H1 (cell line): ENCODE data around the gene LMAN1. TPM values are rescaled to one million over a fixed set of nuclear protein-coding genes. Genes with fewer than 3 reads are reported as not detected.

Experiments used
- CTCF ChIA-PET: fragments of 300-600 bp; sonication (Branson Sonifier 250); formaldehyde crosslinking; loops from one replicate; lab custom pipeline; 2021; ENCODE audit not compliant: partially characterized antibody; lab: Charles Lee
- POLR2A ChIA-PET: fragments of 300-600 bp; sonication (Branson Sonifier 250); formaldehyde crosslinking; loops from one replicate; lab custom pipeline; 2021; ENCODE audit warnings: inconsistent platforms; ENCODE audit not compliant: partially characterized antibody; lab: Charles Lee
- DNase-seq, 2 experiments: peaks; one replicate each; pipeline versions ENCODE4 v3.0.0 to v3.0.0-alpha.2; 2010 to 2022; ENCODE audit warnings: low spot score in 2 of 2, low read depth in 1 of 2, mixed read lengths in 1 of 2
- FAIRE-seq: peaks from 2 replicates; lab custom pipeline; 2011; peaks lifted over from hg19 to GRCh38; lab: Jason Lieb, UNC
- H2AFZ ChIP-seq: 2 replicates; pipeline ENCODE4 v1.8.1; 2012; ENCODE audit warnings: low read length, inconsistent platforms
- H2AK5ac ChIP-seq: 2 replicates; pipeline ENCODE4 v1.6.1; 2013; ENCODE audit warnings: low read depth, low read length
- H2BK120ac ChIP-seq: replicated peaks from 2 replicates; pipeline ENCODE3; 2013; ENCODE audit warnings: low read depth, low read length, inconsistent platforms
- H2BK12ac ChIP-seq: 2 replicates; pipeline ENCODE4 v1.6.1; 2013; ENCODE audit warnings: low read depth, low read length
- H2BK15ac ChIP-seq: 2 replicates; pipeline ENCODE4 v1.6.1; 2013; ENCODE audit warnings: low read length
- H2BK20ac ChIP-seq: 2 replicates; pipeline ENCODE4 v1.6.1; 2013; ENCODE audit warnings: low read length
- H2BK5ac ChIP-seq: 2 replicates; pipeline ENCODE4 v1.6.1; 2013; ENCODE audit warnings: low read depth, low read length
- H3K14ac ChIP-seq: 2 replicates; pipeline ENCODE4 v1.6.1; 2013; ENCODE audit warnings: inconsistent platforms; ENCODE audit not compliant: insufficient read length
- H3K18ac ChIP-seq: 2 replicates; pipeline ENCODE4 v1.6.1; 2013; ENCODE audit warnings: low read length; ENCODE audit errors: extremely low read depth
- H3K23ac ChIP-seq: 2 replicates; pipeline ENCODE4 v1.6.1; 2013; ENCODE audit warnings: inconsistent platforms; ENCODE audit not compliant: insufficient read length
- H3K23me2 ChIP-seq: 2 replicates; pipeline ENCODE4 v1.6.1; 2013; ENCODE audit warnings: low read depth, low read length
- H3K27ac ChIP-seq: 2 replicates; pipeline ENCODE4 v1.6.1; 2011; ENCODE audit warnings: low read depth, low read length, inconsistent platforms
- H3K27me3 ChIP-seq, 4 experiments: replicated peaks in 1 of 4; 1 replicate in 1 of 4; 2 replicates in 3 of 4; pipeline versions ENCODE4 v1.6.1 to v1.8.1; 2011 to 2013; ENCODE audit warnings: low read length in 3 of 4, mild to moderate bottlenecking in 3 of 4, inconsistent platforms in 2 of 4, mixed read lengths in 2 of 4, moderate library complexity in 1 of 4; ENCODE audit not compliant: control insufficient read depth in 3 of 4, insufficient read depth in 3 of 4; ENCODE audit errors: extremely low read depth in 1 of 4
- H3K36me3 ChIP-seq, 4 experiments: 2 replicates each; pipeline versions ENCODE4 v1.6.1 to v1.8.1; 2011 to 2013; ENCODE audit warnings: mild to moderate bottlenecking in 4 of 4, low read length in 3 of 4, moderate library complexity in 2 of 4, control low read depth in 1 of 4, inconsistent platforms in 1 of 4; ENCODE audit not compliant: insufficient read depth in 4 of 4, control insufficient read depth in 2 of 4
- H3K4ac ChIP-seq: replicated peaks from 2 replicates; pipeline ENCODE3; 2013; ENCODE audit warnings: low read length, low read depth, mixed read lengths, inconsistent platforms; ENCODE audit not compliant: insufficient read length
- H3K4me1 ChIP-seq, 4 experiments: replicated peaks in 1 of 4; 1 replicate in 1 of 4; 2 replicates in 3 of 4; pipeline versions ENCODE4 v1.6.1 to v1.8.1; 2011 to 2013; ENCODE audit warnings: low read length in 3 of 4, inconsistent platforms in 2 of 4, mixed read lengths in 1 of 4; ENCODE audit not compliant: insufficient read depth in 4 of 4, control insufficient read depth in 3 of 4
- H3K4me2 ChIP-seq, 2 experiments: 2 replicates each; pipeline versions ENCODE4 v1.6.1 to v1.8.1; 2011 to 2013; ENCODE audit warnings: low read depth in 2 of 2, low read length in 2 of 2, control low read depth in 1 of 2, inconsistent platforms in 1 of 2, mild to moderate bottlenecking in 1 of 2; ENCODE audit not compliant: insufficient read depth in 1 of 2
- H3K4me3 ChIP-seq, 4 experiments: fragments of 200-600, 300-600 bp in 1 of 4; sonication (generic), shearing (Covaris generic), sonication (Bioruptor Twin) in 1 of 4; 2 replicates each; pipeline versions ENCODE4 v1.5.1 to v1.8.1; 2011 to 2016; ENCODE audit warnings: low read length in 4 of 4, low read depth in 3 of 4, control low read depth in 2 of 4, inconsistent platforms in 2 of 4, mild to moderate bottlenecking in 2 of 4, mixed read lengths in 1 of 4, moderate library complexity in 1 of 4; ENCODE audit not compliant: insufficient read depth in 2 of 4; ENCODE audit errors: extremely low read depth in 1 of 4
- H3K56ac ChIP-seq: replicated peaks from 2 replicates; pipeline ENCODE3; 2013; ENCODE audit warnings: low read depth, mild to moderate bottlenecking, mixed read lengths, low read length, inconsistent platforms; ENCODE audit not compliant: insufficient read length
- H3K79me1 ChIP-seq: 2 replicates; pipeline ENCODE4 v1.6.1; 2013; ENCODE audit warnings: low read depth, low read length, control low read depth
- H3K79me2 ChIP-seq, 2 experiments: 2 replicates each; pipeline versions ENCODE4 v1.6.1 to v1.8.1; 2012 to 2013; ENCODE audit warnings: low read length in 2 of 2, mild to moderate bottlenecking in 2 of 2, inconsistent platforms in 1 of 2; ENCODE audit not compliant: insufficient read depth in 2 of 2, control insufficient read depth in 1 of 2
- H3K9ac ChIP-seq, 4 experiments: replicated peaks in 1 of 4; 1 replicate in 1 of 4; 2 replicates in 3 of 4; pipeline versions ENCODE4 v1.6.1 to v1.8.1; 2011 to 2013; ENCODE audit warnings: low read depth in 3 of 4, low read length in 3 of 4, control low read depth in 2 of 4, mild to moderate bottlenecking in 2 of 4, moderate library complexity in 2 of 4, inconsistent platforms in 1 of 4; ENCODE audit errors: extremely low read depth in 1 of 4
- H3K9me3 ChIP-seq, 2 experiments: 2 replicates each; pipeline versions ENCODE4 v1.6.1 to v1.8.1; 2012 to 2013; ENCODE audit warnings: mild to moderate bottlenecking in 2 of 2, moderate library complexity in 2 of 2, control low read depth in 1 of 2, inconsistent platforms in 1 of 2, low read depth in 1 of 2, low read length in 1 of 2, mixed read lengths in 1 of 2; ENCODE audit not compliant: insufficient read depth in 2 of 2
- H4K20me1 ChIP-seq, 2 experiments: replicated peaks in 1 of 2; 2 replicates each; pipeline versions ENCODE3 to v1.8.1; 2011 to 2013; ENCODE audit warnings: inconsistent platforms in 2 of 2, low read length in 2 of 2, mild to moderate bottlenecking in 1 of 2; ENCODE audit not compliant: insufficient read depth in 2 of 2, control insufficient read depth in 1 of 2
- H4K5ac ChIP-seq: 2 replicates; pipeline ENCODE4 v1.6.1; 2013; ENCODE audit warnings: low read length, low read depth, mixed read lengths, inconsistent platforms; ENCODE audit not compliant: insufficient read length
- H4K8ac ChIP-seq: 2 replicates; pipeline ENCODE4 v1.8.0; 2013; ENCODE audit warnings: mild to moderate bottlenecking, moderate library complexity, low read length, inconsistent platforms; ENCODE audit not compliant: insufficient read depth; ENCODE audit errors: extremely low read depth
- H4K91ac ChIP-seq: replicated peaks from 2 replicates; pipeline ENCODE3; 2013; ENCODE audit warnings: low read length, mixed read lengths, inconsistent platforms; ENCODE audit not compliant: insufficient read length
- EP300 ChIP-seq, 2 experiments: IDR thresholded peaks; 1 replicate in 1 of 2; 2 replicates in 1 of 2; pipeline ENCODE4 v1.6.1; 2011 to 2012; ENCODE audit warnings: low read depth in 2 of 2, low read length in 2 of 2, mild to moderate bottlenecking in 2 of 2, borderline replicate concordance in 1 of 2, inconsistent platforms in 1 of 2, moderate library complexity in 1 of 2
- HDAC2 ChIP-seq, 2 experiments: fragments of 300-600 bp in 1 of 2; sonication (generic) in 1 of 2; IDR thresholded peaks; 2 replicates each; pipeline ENCODE4 v1.6.1; 2011 to 2012; ENCODE audit warnings: low read depth in 2 of 2, low read length in 2 of 2, mild to moderate bottlenecking in 2 of 2, moderate library complexity in 2 of 2, borderline replicate concordance in 1 of 2, inconsistent platforms in 1 of 2
- SIN3A ChIP-seq, 2 experiments: IDR thresholded peaks in 1 of 2; conservative IDR thresholded peaks in 1 of 2; 2 replicates each; pipeline ENCODE4 v1.6.1; 2011 to 2012; ENCODE audit warnings: low read length in 2 of 2, improper control_type of control experiment in 1 of 2, low read depth in 1 of 2, mild to moderate bottlenecking in 1 of 2
- WGBS, 2 experiments: shearing (Covaris generic) in 1 of 2; methylation state at CpG; one replicate each; pipeline versions ENCODE4 v1.1.6 to v1.1.7; 2013 to 2015; ENCODE audit warnings: low lambda C conversion rate in 2 of 2, mixed read lengths in 2 of 2, inconsistent platforms in 1 of 2, low coverage in 1 of 2, missing lambda C conversion rate in 1 of 2; ENCODE audit not compliant: insufficient replicate concordance in 2 of 2, insufficient coverage in 1 of 2, insufficient read length in 1 of 2; ENCODE audit errors: extremely low coverage in 1 of 2, missing lambda C conversion rate in 1 of 2; 5-methylcytosine and 5-hydroxymethylcytosine counted together
- polyA plus RNA-seq, 7 experiments: library from polyadenylated mRNA; depleted of rRNA in 3 of 7; stranded (reverse) in 5 of 7; unstranded in 2 of 7; fragments of >200 nt in 5 of 7; fragments of 200-250 nt in 2 of 7; gene quantifications; 1 replicate in 5 of 7; 2 replicates in 1 of 7; 4 replicates in 1 of 7; pipeline versions ENCODE4 v1.2.1 to v1.2.3, GENCODE V29; 2011 to 2013; ENCODE audit warnings: missing spikeins in 2 of 7, mixed read lengths in 2 of 7
- total RNA-seq: library from RNA; stranded (reverse); fragmentation: NEBNext Ultra II Directional; extraction: Animal tissue kit (Norgen Biotek cat#: 25700); gene quantifications from 2 replicates; pipeline ENCODE4 v1.2.1, GENCODE V29; 2021

The LMAN1 gene
- total and polyA plus RNA-seq, 2 of the 8 experiments (the other 6 are each of a cell fraction or from before 2014, with no cell fraction given): 20.3 to 73.6 TPM

DNA sequence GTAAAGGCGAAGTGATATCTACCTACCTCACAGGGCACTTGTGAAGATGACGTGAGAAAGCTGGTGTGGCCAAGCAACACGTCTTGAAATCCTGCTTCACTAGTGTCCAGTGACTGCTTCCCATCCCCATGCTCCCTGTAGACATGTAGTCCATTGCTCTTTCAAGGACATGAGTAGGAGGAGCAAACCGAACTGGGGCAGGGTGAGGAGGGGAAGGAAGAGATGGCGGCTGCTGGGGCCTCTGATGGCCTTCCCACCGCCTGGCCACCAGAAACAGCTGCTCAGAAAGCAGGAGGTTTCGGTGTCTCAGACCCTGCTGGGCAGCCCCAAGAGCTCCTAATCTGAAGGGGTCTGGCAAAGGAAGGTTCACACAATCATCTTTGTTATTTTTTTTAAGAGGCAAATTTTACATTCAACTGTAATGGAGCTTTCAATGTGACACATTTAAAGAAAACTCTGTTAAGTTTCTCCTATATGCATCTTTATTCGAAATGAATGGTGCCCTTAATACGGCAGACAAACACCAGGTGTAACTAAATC is 55.3 kb downstream of the LMAN1 start:
- no peak overlapping the region for H3K27ac ChIP-seq
- POLR2A ChIA-PET: interaction anchor here (1.2 kb wide), 1 partner anchor 31 kb away, joined by 4 read pairs; the partner anchor contains the start of gene RAX
- no peak for FAIRE-seq

More for the DNA sequence above, 55.3 kb downstream of the LMAN1 start:
- Histone ChIP-seq H4K20me1 (no peaks in the 10 kb centered on the region), H2BK20ac (no peak overlapping the region), H3K14ac (no peak overlapping the region), H2BK5ac (no peak overlapping the region), H4K91ac (no peak overlapping the region), H2BK12ac (no peak overlapping the region), H3K4me1 (no peaks in the 10 kb centered on the region; a peak in 1 of 7 replicates), H2AFZ (no peak overlapping the region), H2BK120ac (no peak overlapping the region), H4K5ac (no peak overlapping the region), H3K27me3 (peaks cover 0 to 12% (median 5%) of the 10 kb centered on the region in 4 experiments; a peak in 6 of 7 replicates)
- CTCF ChIA-PET: interaction anchor here (0.8 to 3.6 kb wide), 8 partner anchors 11 to 108 kb away, joined by 3 to 19 read pairs (median 6); partner anchors contain the start of gene RAX
- TF ChIP-seq EP300 (IDR thresholded peaks at IDR 0.05; ENCODE audit: borderline replicate concordance in 1 of 2, low read depth in 2 of 2, low read length in 2 of 2) (no peak), HDAC2 (IDR thresholded peaks at IDR 0.05; ENCODE audit: borderline replicate concordance in 1 of 2, low read depth in 2 of 2, low read length in 2 of 2) (no peak), SIN3A (conservative IDR thresholded peaks at IDR 0.05 in 1 of 2, IDR thresholded peaks at IDR 0.05 in 1 of 2; ENCODE audit: low read depth in 1 of 2, low read length in 2 of 2) (no peak)
- TF ChIP-seq, all 59 proteins: peak for 0
- DNase-seq: no peak
- no peak overlapping the region for H3K18ac ChIP-seq
- WGBS, 2 experiments: 84% methylated on average over 9 of the region's 9 CpGs; no CpG with 5 or more reads in 1 of the 2 experiments
- no peaks in the 10 kb centered on the region for H3K79me2 ChIP-seq
- H3K4me3 ChIP-seq: no peak overlapping the region
- H3K9ac ChIP-seq: no peak overlapping the region
- H3K9me3 ChIP-seq: no peaks in the 10 kb centered on the region
- no peaks in the 10 kb centered on the region for H3K36me3 ChIP-seq
- H3K56ac ChIP-seq: no peak overlapping the region
- H3K23ac ChIP-seq: no peak overlapping the region
- no peaks in the 10 kb centered on the region for H3K79me1 ChIP-seq
- peaks cover 2% of the 10 kb centered on the region; the same call in 1 of the 2 replicates for H3K23me2 ChIP-seq
- H3K4me2 ChIP-seq: no peak overlapping the region
- 0 out of 2 replicates have a peak overlapping the region, but pooled peaks have one; percentile 75 for H2BK15ac ChIP-seq
- H3K4ac ChIP-seq: no peak overlapping the region
- H4K8ac ChIP-seq: no peak overlapping the region
- no peak overlapping the region for H2AK5ac ChIP-seq
